ENCODE results near the gene FGR. TPM values are rescaled to one million over a fixed set of nuclear protein-coding genes. Genes with fewer than 3 reads are reported as not detected.

Gene FGR
- total RNA-seq, 1 donor from 2014 or later = 28.6 TPM

DNA sequence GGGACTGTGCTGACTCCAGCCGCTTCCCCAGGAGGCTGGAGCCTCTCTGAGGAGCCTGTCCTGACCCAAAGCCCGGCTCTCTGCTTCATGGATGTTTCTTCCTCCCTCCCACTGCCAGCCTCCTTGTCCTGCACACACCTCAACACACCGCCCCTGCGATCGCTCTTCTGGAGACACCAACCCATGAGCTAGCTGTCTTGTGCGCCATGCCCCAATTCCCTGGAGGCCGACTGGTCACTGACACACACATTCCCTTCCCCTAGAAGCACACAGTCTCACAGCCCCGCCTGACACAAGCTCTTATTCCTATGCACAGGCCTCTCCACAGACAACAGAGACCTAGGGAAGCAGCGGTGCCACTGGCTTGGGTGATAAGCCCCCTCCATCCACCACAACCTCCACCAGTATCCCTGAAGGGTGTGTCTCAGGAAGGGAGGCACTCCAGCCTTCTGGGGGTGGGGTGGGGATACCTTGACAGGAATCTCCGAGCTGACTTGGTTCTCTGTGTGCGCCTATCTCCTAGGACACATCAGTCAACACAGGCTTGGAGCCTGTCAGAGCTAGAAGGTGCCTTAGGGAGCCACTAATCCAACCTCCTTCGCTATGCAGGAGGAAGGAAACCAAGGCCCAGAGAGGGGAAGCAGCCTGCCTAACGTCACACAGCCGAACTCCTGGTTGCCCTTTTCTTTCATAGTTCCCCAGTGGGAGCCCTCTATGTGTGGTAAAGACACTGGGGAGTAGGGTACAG is 62.1 kb downstream of the FGR start:
- Mint-ChIP-seq H3K4me3 (no peak overlapping the region), H3K27me3 (no peaks in the 10 kb centered on the region), H3K4me1 (peaks cover 45% of the 10 kb centered on the region), H3K9me3 (no peaks in the 10 kb centered on the region), H3K27ac (peak overlapping the region; percentile 35), H3K36me3 (ENCODE audit: low read depth) (no peaks in the 10 kb centered on the region)
- DNase-seq (no peak), ATAC-seq (ENCODE audit: low read depth) (no peak)
- intact Hi-C loops (cut with micrococcal nuclease) = no loop called here
- CTCF ChIA-PET = no interaction called here
- TF ChIP-seq, protein P1, sequence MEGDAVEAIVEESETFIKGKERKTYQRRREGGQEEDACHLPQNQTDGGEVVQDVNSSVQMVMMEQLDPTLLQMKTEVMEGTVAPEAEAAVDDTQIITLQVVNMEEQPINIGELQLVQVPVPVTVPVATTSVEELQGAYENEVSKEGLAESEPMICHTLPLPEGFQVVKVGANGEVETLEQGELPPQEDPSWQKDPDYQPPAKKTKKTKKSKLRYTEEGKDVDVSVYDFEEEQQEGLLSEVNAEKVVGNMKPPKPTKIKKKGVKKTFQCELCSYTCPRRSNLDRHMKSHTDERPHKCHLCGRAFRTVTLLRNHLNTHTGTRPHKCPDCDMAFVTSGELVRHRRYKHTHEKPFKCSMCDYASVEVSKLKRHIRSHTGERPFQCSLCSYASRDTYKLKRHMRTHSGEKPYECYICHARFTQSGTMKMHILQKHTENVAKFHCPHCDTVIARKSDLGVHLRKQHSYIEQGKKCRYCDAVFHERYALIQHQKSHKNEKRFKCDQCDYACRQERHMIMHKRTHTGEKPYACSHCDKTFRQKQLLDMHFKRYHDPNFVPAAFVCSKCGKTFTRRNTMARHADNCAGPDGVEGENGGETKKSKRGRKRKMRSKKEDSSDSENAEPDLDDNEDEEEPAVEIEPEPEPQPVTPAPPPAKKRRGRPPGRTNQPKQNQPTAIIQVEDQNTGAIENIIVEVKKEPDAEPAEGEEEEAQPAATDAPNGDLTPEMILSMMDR (IDR thresholded peaks at IDR 0.05) = no peak
- POLR2A ChIA-PET = no interaction called here

GRCh38 chr1:27572019-27572678 is 62.8 kb downstream of the FGR start:
- Mint-ChIP-seq H3K9me3 (no peaks in the 10 kb centered on the region), H3K36me3 (ENCODE audit: low read depth) (no peaks in the 10 kb centered on the region), H3K4me1 (peaks cover 45% of the 10 kb centered on the region), H3K27ac (peak overlapping the region; percentile 35), H3K4me3 (no peak overlapping the region), H3K27me3 (no peaks in the 10 kb centered on the region)
- ChIA-PET POLR2A (no interaction called here), CTCF (no interaction called here)
- TF ChIP-seq, protein P1 (IDR thresholded peaks at IDR 0.05) = no peak
- intact Hi-C loops (cut with micrococcal nuclease) = no loop called here
- no peak for DNase-seq
- no peak for ATAC-seq (ENCODE audit: low read depth)

DNA sequence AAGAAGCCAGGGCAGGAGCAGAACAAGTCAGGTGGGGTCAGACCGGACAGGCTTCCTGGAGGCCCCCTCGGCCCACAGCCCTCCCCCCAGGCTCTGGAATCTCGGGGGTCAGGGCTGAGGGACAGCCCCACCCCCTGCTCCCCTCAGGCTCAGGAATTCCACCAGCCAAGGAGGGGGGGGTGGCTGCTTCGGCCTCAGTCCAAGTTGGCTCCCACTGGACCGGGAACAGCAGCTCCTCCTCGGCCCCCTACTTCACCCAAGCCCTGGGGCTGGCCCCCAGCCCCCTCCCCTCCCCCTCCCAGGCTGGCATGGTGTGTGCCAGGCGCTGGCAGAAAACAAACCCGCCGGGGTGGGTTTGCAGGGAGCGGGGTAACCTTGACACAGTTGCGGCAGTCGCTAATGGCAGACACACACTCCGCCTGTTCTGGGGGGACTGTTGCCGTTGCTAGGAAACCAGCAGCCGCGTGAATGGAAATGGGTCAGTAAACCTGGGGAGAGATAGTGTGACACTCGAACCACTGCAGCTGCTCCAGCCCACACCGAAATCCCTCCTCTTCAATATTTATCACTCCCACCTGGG is 63.5 kb downstream of the FGR start:
- Mint-ChIP-seq H3K9me3 (no peaks in the 10 kb centered on the region), H3K4me1 (peaks cover 38% of the 10 kb centered on the region), H3K4me3 (no peak overlapping the region), H3K27me3 (no peaks in the 10 kb centered on the region), H3K27ac (no peak overlapping the region), H3K36me3 (ENCODE audit: low read depth) (no peaks in the 10 kb centered on the region)
- ChIA-PET CTCF (no interaction called here), POLR2A (interaction anchor here (0.6 to 1.4 kb wide), 4 partner anchors 15 to 417 kb away, joined by 3 to 10 read pairs (median 4); partner anchors contain the start of gene SLC9A1)
- ATAC-seq (ENCODE audit: low read depth) (no peak), DNase-seq (no peak)
- TF ChIP-seq, protein P1 (IDR thresholded peaks at IDR 0.05) = no peak
- intact Hi-C loops (cut with micrococcal nuclease) = no loop called here

DNA sequence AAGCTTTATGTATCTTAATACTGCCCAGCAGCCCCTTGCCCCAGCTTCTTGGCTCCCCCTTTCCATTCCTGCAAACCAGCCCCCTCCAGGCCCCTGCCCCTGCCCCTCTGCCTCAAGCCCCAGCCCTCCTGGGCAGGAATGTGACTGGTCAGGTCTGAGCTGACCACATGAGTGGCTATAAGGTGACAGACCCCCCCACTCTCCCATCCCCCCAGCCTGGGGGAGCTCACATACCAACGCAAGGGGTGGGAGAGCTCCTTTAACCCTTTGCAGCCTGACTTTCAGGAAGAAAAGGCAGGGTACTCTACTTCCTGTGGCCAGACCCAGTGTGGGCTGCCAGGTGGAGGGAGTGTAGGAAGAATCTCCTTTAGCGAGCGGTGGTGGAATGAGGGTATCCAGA is 64.2 kb downstream of the FGR start:
- POLR2A ChIA-PET = interaction anchor here (0.6 to 1.4 kb wide), 5 partner anchors 14 to 416 kb away, joined by 3 to 6 read pairs (median 3); partner anchors contain the start of gene SLC9A1
- Mint-ChIP-seq H3K9me3 (no peaks in the 10 kb centered on the region), H3K27ac (no peak overlapping the region), H3K4me3 (no peak overlapping the region), H3K36me3 (ENCODE audit: low read depth) (no peaks in the 10 kb centered on the region), H3K27me3 (no peaks in the 10 kb centered on the region), H3K4me1 (peaks cover 33% of the 10 kb centered on the region)
- CTCF ChIA-PET = interaction anchor here (1.3 to 1.5 kb wide), 3 partner anchors 14 to 168 kb away, joined by 4 to 5 read pairs (median 5); no protein-coding TSS in a partner anchor
- no peak for ATAC-seq (ENCODE audit: low read depth)
- intact Hi-C loops (cut with micrococcal nuclease) = no loop called here
- TF ChIP-seq, protein P1 (IDR thresholded peaks at IDR 0.05) = no peak
- DNase-seq = no peak

GRCh38 chr1:27570356-27570755 is 64.6 kb downstream of the FGR start:
- Mint-ChIP-seq H3K36me3 (ENCODE audit: low read depth) (no peaks in the 10 kb centered on the region), H3K27ac (no peak overlapping the region), H3K9me3 (no peaks in the 10 kb centered on the region), H3K4me1 (peaks cover 33% of the 10 kb centered on the region), H3K27me3 (no peaks in the 10 kb centered on the region), H3K4me3 (no peak overlapping the region)
- CTCF ChIA-PET = interaction anchor here (0.9 to 1.5 kb wide), 4 partner anchors 11 to 167 kb away, joined by 3 to 5 read pairs (median 4); no protein-coding TSS in a partner anchor
- TF ChIP-seq, protein P1 (IDR thresholded peaks at IDR 0.05) = no peak
- no peak for DNase-seq
- ATAC-seq (ENCODE audit: low read depth) = no peak
- intact Hi-C loops (cut with micrococcal nuclease) = no loop called here
- POLR2A ChIA-PET = interaction anchor here (0.6 to 1.4 kb wide), 5 partner anchors 14 to 415 kb away, joined by 3 to 6 read pairs (median 3); partner anchors contain the start of gene SLC9A1

Measured in activated B cell treated with CpG ODN at 0.5 μM for 24 hours (primary cell).